Neural cell (in vitro differentiated cells): ENCODE data around the gene SCTR. TPM values are rescaled to one million over a fixed set of nuclear protein-coding genes. Genes with fewer than 3 reads are reported as not detected.

Source experiments
- H2AFZ ChIP-seq: fragments of 200-600, 300-800 bp; sonication (generic), shearing (Covaris generic); 2 replicates; pipeline ENCODE4 v1.6.0; 2014; ENCODE audit warnings: low read depth, mild to moderate bottlenecking, antibody characterized with exemption, low read length, moderate library complexity
- H3F3A ChIP-seq: fragments of 200-600 bp; shearing (Covaris generic); 2 replicates; pipeline ENCODE4 v1.6.1; 2016; ENCODE audit warnings: mild to moderate bottlenecking, moderate library complexity, mixed read lengths, antibody characterized with exemption, low read length; ENCODE audit not compliant: insufficient read depth, poor library complexity, severe bottlenecking
- H3K27ac ChIP-seq: fragments of 200-600, 300-800 bp; sonication (generic), shearing (Covaris generic); 2 replicates; pipeline ENCODE4 v1.5.1; 2014; ENCODE audit warnings: mild to moderate bottlenecking, low read length, moderate library complexity
- H3K27me3 ChIP-seq: fragments of 300-800, 200-600 bp; sonication (generic), shearing (Covaris generic); 2 replicates; pipeline ENCODE4 v1.6.0; 2014; ENCODE audit warnings: mild to moderate bottlenecking, low read depth, low read length, moderate library complexity; ENCODE audit not compliant: insufficient read depth
- H3K36me3 ChIP-seq: fragments of 300-800, 200-600 bp; sonication (generic), shearing (Covaris generic); 2 replicates; pipeline ENCODE4 v1.5.1; 2014; ENCODE audit warnings: mild to moderate bottlenecking, antibody characterized with exemption, low read length, moderate library complexity; ENCODE audit not compliant: insufficient read depth
- H3K4me2 ChIP-seq: fragments of 300-800, 200-600 bp; sonication (generic), shearing (Covaris generic); 2 replicates; pipeline ENCODE4 v1.6.0; 2014; ENCODE audit warnings: mild to moderate bottlenecking, low read length
- H3K4me3 ChIP-seq: fragments of 300-800, 200-600 bp; sonication (generic), shearing (Covaris generic); 2 replicates; pipeline ENCODE4 v1.5.1; 2014; ENCODE audit warnings: mild to moderate bottlenecking, low read length, moderate library complexity
- H3K79me2 ChIP-seq: fragments of 200-600 bp; shearing (Covaris generic); replicated peaks from 2 replicates; pipeline ENCODE4 v1.6.0; 2014; ENCODE audit warnings: mild to moderate bottlenecking, low read length, moderate library complexity; ENCODE audit not compliant: insufficient read depth
- H3K9ac ChIP-seq: fragments of 300-800, 200-600 bp; sonication (generic), shearing (Covaris generic); 2 replicates; pipeline ENCODE4 v1.6.1; 2016; ENCODE audit warnings: mild to moderate bottlenecking, low read length, mixed read lengths
- H3K9me2 ChIP-seq: fragments of 200-600 bp; shearing (Covaris generic); 2 replicates; pipeline ENCODE4 v1.6.1; 2016; ENCODE audit warnings: mild to moderate bottlenecking, low read length, mixed read lengths; ENCODE audit not compliant: insufficient read depth
- H3K9me3 ChIP-seq: fragments of 200-600, 300-800 bp; sonication (generic), shearing (Covaris generic); 2 replicates; pipeline ENCODE4 v1.6.1; 2016; ENCODE audit warnings: mild to moderate bottlenecking, mixed run types, low read length, moderate library complexity, mixed read lengths
- H4K20me1 ChIP-seq: fragments of 200-600 bp; shearing (Covaris generic); 2 replicates; pipeline ENCODE4 v1.6.1; 2016; ENCODE audit warnings: mild to moderate bottlenecking, mixed run types; ENCODE audit not compliant: insufficient read depth
- EP300 ChIP-seq: fragments of 450-650 bp; conservative IDR thresholded peaks from 2 replicates; pipeline ENCODE4 v1.6.1; 2014; ENCODE audit warnings: antibody characterized with exemption, mild to moderate bottlenecking, moderate library complexity; ENCODE audit not compliant: poor library complexity, severe bottlenecking
- EZH2 ChIP-seq: fragments of 200-600, 300-800 bp; shearing (Covaris generic), sonication (generic); IDR thresholded peaks from 2 replicates; pipeline ENCODE4 v1.6.1; 2014; ENCODE audit warnings: antibody characterized with exemption, low read length, borderline replicate concordance, mild to moderate bottlenecking; ENCODE audit not compliant: insufficient read depth, poor library complexity, severe bottlenecking
- MXI1 ChIP-seq: fragments of 450-650 bp; conservative IDR thresholded peaks from 2 replicates; pipeline ENCODE4 v1.6.1; 2014; ENCODE audit warnings: antibody characterized with exemption, mild to moderate bottlenecking; ENCODE audit not compliant: poor library complexity, severe bottlenecking
- POLR2AphosphoS5 ChIP-seq: IDR thresholded peaks from 2 replicates; pipeline ENCODE4 v1.6.1; 2012
- RAD21 ChIP-seq: fragments of 450-650 bp; conservative IDR thresholded peaks from 2 replicates; pipeline ENCODE4 v1.6.1; 2014; ENCODE audit warnings: antibody characterized with exemption, mild to moderate bottlenecking, moderate library complexity
- SMC3 ChIP-seq: fragments of 450-650 bp; conservative IDR thresholded peaks from 2 replicates; pipeline ENCODE4 v1.6.1; 2014; ENCODE audit warnings: antibody characterized with exemption, mild to moderate bottlenecking, moderate library complexity; ENCODE audit not compliant: poor library complexity
- TAF1 ChIP-seq: IDR thresholded peaks from 2 replicates; pipeline ENCODE4 v1.6.1; 2012; ENCODE audit warnings: low read depth
- polyA plus RNA-seq: library from polyadenylated mRNA; depleted of rRNA; stranded (reverse); fragments of >200 nt; gene quantifications from 2 replicates; pipeline ENCODE4 v1.2.3, GENCODE V29; 2014
- TF ChIP-seq, protein P1 (sequence below): fragments of 450-650 bp; IDR thresholded peaks from 2 replicates; pipeline ENCODE4 v1.5.1; 2014; ENCODE audit warnings: antibody characterized with exemption, mild to moderate bottlenecking, moderate library complexity; ENCODE audit not compliant: poor library complexity, severe bottlenecking
- TF ChIP-seq, protein P2 (sequence below): IDR thresholded peaks from 2 replicates; pipeline ENCODE4 v1.6.1; 2012; ENCODE audit warnings: borderline replicate concordance

Gene SCTR
- polyA plus RNA-seq, 1 donor from 2014 or later: 0.12 TPM

DNA sequence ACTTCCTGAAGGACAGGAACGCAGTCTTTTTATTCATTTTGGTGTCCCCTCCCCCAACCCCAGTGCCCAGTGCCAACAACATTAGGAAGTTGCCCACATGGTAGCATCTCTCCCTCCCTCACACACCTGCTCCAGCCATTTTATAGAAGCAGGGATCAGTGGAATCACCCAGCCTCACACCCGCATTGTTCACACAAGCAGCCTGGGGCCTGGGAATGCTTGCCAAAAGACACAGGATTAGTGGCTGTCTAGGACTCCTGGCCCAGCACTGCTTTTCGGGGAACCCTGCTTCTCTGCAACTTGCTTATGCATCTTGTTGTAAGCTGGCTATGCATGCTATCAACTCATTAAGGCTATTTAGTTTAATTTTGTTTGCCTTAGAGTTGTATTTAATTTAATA lies 74.8 kb downstream of the SCTR start:
- Histone ChIP-seq H4K20me1 (no peaks in the 10 kb centered on the region), H3K27ac (no peak overlapping the region), H3K4me2 (no peak overlapping the region), H3K36me3 (no peaks in the 10 kb centered on the region), H3K9ac (no peak overlapping the region), H3K79me2 (no peaks in the 10 kb centered on the region), H3K9me2 (no peaks in the 10 kb centered on the region), H3F3A (no peaks in the 10 kb centered on the region), H3K27me3 (no peaks in the 10 kb centered on the region), H2AFZ (no peak overlapping the region), H3K4me3 (no peak overlapping the region), H3K9me3 (no peaks in the 10 kb centered on the region)
- TF ChIP-seq EZH2 (no peak), SMC3 (no peak), POLR2AphosphoS5 (no peak), RAD21 (no peak), MXI1 (no peak), TAF1 (no peak), EP300 (no peak)
- TF ChIP-seq, protein P1, sequence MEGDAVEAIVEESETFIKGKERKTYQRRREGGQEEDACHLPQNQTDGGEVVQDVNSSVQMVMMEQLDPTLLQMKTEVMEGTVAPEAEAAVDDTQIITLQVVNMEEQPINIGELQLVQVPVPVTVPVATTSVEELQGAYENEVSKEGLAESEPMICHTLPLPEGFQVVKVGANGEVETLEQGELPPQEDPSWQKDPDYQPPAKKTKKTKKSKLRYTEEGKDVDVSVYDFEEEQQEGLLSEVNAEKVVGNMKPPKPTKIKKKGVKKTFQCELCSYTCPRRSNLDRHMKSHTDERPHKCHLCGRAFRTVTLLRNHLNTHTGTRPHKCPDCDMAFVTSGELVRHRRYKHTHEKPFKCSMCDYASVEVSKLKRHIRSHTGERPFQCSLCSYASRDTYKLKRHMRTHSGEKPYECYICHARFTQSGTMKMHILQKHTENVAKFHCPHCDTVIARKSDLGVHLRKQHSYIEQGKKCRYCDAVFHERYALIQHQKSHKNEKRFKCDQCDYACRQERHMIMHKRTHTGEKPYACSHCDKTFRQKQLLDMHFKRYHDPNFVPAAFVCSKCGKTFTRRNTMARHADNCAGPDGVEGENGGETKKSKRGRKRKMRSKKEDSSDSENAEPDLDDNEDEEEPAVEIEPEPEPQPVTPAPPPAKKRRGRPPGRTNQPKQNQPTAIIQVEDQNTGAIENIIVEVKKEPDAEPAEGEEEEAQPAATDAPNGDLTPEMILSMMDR: no peak
- TF ChIP-seq, protein P2, sequence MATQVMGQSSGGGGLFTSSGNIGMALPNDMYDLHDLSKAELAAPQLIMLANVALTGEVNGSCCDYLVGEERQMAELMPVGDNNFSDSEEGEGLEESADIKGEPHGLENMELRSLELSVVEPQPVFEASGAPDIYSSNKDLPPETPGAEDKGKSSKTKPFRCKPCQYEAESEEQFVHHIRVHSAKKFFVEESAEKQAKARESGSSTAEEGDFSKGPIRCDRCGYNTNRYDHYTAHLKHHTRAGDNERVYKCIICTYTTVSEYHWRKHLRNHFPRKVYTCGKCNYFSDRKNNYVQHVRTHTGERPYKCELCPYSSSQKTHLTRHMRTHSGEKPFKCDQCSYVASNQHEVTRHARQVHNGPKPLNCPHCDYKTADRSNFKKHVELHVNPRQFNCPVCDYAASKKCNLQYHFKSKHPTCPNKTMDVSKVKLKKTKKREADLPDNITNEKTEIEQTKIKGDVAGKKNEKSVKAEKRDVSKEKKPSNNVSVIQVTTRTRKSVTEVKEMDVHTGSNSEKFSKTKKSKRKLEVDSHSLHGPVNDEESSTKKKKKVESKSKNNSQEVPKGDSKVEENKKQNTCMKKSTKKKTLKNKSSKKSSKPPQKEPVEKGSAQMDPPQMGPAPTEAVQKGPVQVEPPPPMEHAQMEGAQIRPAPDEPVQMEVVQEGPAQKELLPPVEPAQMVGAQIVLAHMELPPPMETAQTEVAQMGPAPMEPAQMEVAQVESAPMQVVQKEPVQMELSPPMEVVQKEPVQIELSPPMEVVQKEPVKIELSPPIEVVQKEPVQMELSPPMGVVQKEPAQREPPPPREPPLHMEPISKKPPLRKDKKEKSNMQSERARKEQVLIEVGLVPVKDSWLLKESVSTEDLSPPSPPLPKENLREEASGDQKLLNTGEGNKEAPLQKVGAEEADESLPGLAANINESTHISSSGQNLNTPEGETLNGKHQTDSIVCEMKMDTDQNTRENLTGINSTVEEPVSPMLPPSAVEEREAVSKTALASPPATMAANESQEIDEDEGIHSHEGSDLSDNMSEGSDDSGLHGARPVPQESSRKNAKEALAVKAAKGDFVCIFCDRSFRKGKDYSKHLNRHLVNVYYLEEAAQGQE: no peak

DNA sequence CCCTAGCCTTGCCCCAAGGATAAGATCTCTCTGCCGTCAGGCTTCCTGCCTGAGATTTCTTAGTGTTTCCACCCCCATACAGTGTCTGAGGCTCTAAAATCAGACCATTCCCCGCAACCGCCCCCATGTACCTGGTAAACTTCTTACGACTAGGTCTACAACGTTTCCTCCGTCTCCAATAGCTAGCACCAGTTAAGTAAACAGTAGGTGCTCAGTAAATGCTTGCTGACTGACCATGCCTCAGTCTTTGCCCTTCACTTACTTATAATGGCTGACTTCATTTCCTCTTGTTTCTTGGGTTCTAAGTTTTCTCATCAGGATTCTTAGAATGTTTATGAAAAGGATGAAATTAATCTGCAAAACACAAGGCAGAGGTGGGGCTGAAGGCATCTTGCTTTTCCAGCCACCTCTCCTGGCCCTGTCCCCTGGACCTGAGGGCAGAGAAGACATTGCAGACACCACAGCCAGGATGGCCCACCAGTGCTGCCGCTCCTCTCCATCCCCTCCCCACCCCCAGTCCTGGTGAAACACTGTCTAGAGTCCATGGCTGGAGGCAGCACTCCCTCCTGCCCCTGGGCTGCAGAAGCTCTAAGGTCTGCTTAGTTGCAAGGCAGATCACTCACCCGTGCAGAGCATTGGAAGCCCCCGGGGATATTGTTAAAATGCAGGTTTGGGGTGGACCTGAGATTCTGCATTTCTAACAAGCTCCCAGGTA lies 75.7 kb downstream of the SCTR start:
- H4K20me1 ChIP-seq: no peaks in the 10 kb centered on the region
- H3K9me3 ChIP-seq: no peaks in the 10 kb centered on the region
- H3K27ac ChIP-seq: no peak overlapping the region
- no peak overlapping the region for H2AFZ ChIP-seq
- H3K36me3 ChIP-seq: no peaks in the 10 kb centered on the region
- H3K27me3 ChIP-seq: no peaks in the 10 kb centered on the region
- no peak overlapping the region for H3K4me3 ChIP-seq
- H3K9me2 ChIP-seq: no peaks in the 10 kb centered on the region
- H3K79me2 ChIP-seq: no peaks in the 10 kb centered on the region
- no peak overlapping the region for H3K4me2 ChIP-seq
- H3F3A ChIP-seq: no peaks in the 10 kb centered on the region
- TF ChIP-seq, protein P1: no peak
- TF ChIP-seq RAD21: no peak
- no peak for TF ChIP-seq TAF1
- TF ChIP-seq MXI1: no peak
- TF ChIP-seq, protein P2: no peak
- no peak for TF ChIP-seq POLR2AphosphoS5
- TF ChIP-seq EZH2: no peak
- TF ChIP-seq EP300: no peak
- no peak for TF ChIP-seq SMC3
- H3K9ac ChIP-seq: no peak overlapping the region
